BLaER1 treated with 17β-estradiol and CSF1 and Interleukin-3, amounts not matched to agents 10 nM and 100 nM (cell line): ENCODE results near the gene CELF2.

Source experiments
- H3K27ac ChIP-seq, 11 experiments: shearing (Covaris generic); formaldehyde crosslinking; 2 replicates each; pipeline ENCODE4 v1.8.1; 2022
- H3K27me3 ChIP-seq, 11 experiments: shearing (Covaris generic); formaldehyde crosslinking; 2 replicates each; pipeline ENCODE4 v1.8.1; 2022
- H3K36me3 ChIP-seq, 11 experiments: shearing (Covaris generic); formaldehyde crosslinking; 2 replicates each; pipeline ENCODE4 v1.8.1; 2022
- H3K4me1 ChIP-seq, 10 experiments: shearing (Covaris generic); formaldehyde crosslinking; 2 replicates each; pipeline ENCODE4 v1.8.1; 2022
- H3K4me2 ChIP-seq, 11 experiments: shearing (Covaris generic); formaldehyde crosslinking; 2 replicates each; pipeline ENCODE4 v1.8.1; 2022
- H3K4me3 ChIP-seq, 10 experiments: shearing (Covaris generic); formaldehyde crosslinking; 2 replicates each; pipeline ENCODE4 v1.8.1; 2022
- H3K9ac ChIP-seq, 11 experiments: shearing (Covaris generic); formaldehyde crosslinking; 2 replicates each; pipeline ENCODE4 v1.8.1; 2022
- H3K9me3 ChIP-seq, 11 experiments: shearing (Covaris generic); formaldehyde crosslinking; replicated peaks in 1 of 11; 2 replicates each; pipeline ENCODE4 v1.8.1; 2022
- H4K20me1 ChIP-seq, 11 experiments: shearing (Covaris generic); formaldehyde crosslinking; 2 replicates each; pipeline ENCODE4 v1.8.1; 2022
- Cebpa-rat ChIP-seq, 11 experiments: shearing (Covaris generic); IDR thresholded peaks; 2 replicates each; pipeline ENCODE4 v1.8.1; 2022

The CELF2 gene

DNA sequence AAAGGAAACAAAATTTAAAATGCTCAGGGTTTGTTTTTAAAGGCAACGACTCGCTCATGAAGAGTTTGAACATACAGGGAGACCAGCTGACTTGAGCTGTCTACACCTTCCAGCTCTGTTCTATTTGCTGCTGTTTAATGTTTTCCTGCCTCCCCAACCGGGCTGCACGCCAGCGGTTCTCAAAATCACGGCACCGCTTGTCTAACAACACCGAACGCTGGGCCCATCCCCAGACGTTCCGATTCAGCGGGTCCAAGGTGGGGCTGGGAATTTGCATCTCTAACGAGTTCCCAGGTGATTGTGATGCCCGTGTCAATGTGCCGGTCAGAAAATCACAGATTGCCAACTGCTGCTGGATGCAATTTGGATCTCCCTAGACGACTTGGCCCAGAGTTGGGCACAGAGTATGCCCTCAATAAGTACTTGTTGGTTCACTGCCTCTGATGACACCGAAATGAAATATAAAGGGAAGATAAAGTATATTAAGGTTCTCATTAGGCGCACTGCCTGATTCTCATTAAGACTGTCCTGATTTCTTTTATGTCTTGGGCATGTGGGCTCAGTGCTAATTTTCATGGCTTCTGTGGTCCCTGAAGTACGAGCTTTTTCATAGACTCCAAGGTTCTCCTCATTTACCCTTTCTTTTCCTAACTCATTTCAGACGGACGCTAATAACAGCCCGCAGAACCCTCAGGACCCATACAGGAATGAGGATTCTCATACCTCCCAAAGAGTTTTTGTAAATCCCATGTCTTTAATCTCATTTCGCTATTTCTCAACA lies 28.5 kb downstream of the CELF2 start:
- no peaks in the 10 kb centered on the region for H3K4me1 ChIP-seq
- no peak overlapping the region for H3K4me3 ChIP-seq
- no peaks in the 10 kb centered on the region for H3K9me3 ChIP-seq
- H3K27ac ChIP-seq: no peak overlapping the region
- H3K4me2 ChIP-seq: no peak overlapping the region
- TF ChIP-seq Cebpa-rat (IDR thresholded peaks at IDR 0.05): no peak
- no peaks in the 10 kb centered on the region for H3K36me3 ChIP-seq
- no peaks in the 10 kb centered on the region for H3K27me3 ChIP-seq
- H3K9ac ChIP-seq: no peak overlapping the region
- H4K20me1 ChIP-seq: no peaks in the 10 kb centered on the region

DNA sequence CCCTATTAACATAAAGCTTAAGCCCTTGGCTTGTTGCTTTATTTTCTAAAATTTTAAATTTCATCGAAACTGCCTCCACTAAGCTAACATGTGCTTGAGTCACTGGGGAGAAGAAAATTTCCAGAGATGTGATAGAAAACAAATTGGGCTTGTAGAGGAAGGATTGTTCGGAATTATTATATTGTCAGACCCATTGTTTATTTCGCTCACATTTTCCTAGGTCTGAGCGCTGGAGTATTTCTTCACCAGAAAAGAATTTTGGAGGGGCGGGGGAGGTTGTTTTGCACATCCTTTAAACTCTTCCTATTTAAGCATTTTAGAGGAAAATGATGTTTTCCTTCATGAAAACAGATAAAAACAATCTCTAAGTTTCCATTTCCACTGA lies 29.1 kb downstream of the CELF2 start:
- no peak overlapping the region for H3K4me3 ChIP-seq
- H4K20me1 ChIP-seq: no peaks in the 10 kb centered on the region
- H3K4me2 ChIP-seq: no peak overlapping the region
- no peaks in the 10 kb centered on the region for H3K4me1 ChIP-seq
- no peak overlapping the region for H3K9ac ChIP-seq
- H3K27ac ChIP-seq: no peak overlapping the region
- no peaks in the 10 kb centered on the region for H3K36me3 ChIP-seq
- H3K27me3 ChIP-seq: no peaks in the 10 kb centered on the region
- TF ChIP-seq Cebpa-rat (IDR thresholded peaks at IDR 0.05): no peak
- no peaks in the 10 kb centered on the region for H3K9me3 ChIP-seq

DNA sequence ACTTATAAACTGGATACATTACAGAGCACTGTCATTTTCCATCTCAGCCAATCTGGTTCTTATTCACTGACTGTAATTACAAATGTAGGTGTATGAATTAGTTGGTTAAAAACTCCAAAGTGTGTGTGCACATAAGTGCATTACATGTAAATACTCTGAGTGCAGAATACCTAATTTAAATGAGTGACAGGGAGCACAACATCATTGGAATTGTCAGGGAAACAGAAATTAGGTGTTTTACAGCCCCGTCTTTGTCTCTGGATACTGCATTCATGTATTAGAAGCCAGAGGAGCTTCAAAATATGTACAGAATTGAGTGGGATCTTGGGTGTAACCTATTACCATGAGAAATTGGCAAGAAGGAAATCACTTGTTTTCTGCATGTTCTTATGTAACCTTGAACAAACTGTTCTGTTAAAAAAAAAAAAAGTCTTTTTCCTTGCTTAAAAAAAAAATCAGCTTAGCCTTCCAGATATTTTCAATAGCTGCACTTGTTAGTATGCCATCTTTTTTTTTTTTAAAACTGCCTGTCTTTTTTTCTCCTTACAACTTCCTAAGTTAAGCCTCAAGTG lies 31.1 kb downstream of the CELF2 start:
- no peaks in the 10 kb centered on the region for H4K20me1 ChIP-seq
- no peak overlapping the region for H3K9ac ChIP-seq
- no peaks in the 10 kb centered on the region for H3K4me1 ChIP-seq
- no peaks in the 10 kb centered on the region for H3K27me3 ChIP-seq
- H3K4me3 ChIP-seq: no peak overlapping the region
- H3K36me3 ChIP-seq: no peaks in the 10 kb centered on the region
- no peaks in the 10 kb centered on the region for H3K9me3 ChIP-seq
- H3K27ac ChIP-seq: no peak overlapping the region
- no peak overlapping the region for H3K4me2 ChIP-seq
- no peak for TF ChIP-seq Cebpa-rat (IDR thresholded peaks at IDR 0.05)

DNA sequence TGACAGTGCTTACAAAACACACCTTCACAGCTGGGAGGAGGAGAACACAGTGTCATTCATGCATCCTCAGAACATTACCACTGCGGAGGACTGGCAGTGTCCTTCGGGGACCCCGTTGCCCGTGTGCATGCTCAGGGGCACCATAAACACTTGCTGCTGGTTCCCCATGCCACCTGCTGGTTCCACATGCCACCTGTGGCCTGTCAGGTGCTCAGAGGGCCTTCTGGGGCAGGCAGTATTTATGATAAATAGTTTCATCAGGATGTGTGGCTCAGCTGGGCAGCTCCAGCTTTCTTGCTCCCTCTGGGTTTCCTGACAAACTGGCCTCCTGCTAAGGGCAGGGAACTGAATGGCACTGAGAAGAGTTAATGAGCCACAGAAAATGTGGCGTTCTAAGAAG lies 32.1 kb downstream of the CELF2 start:
- Histone ChIP-seq H4K20me1 (no peaks in the 10 kb centered on the region), H3K36me3 (no peaks in the 10 kb centered on the region), H3K9me3 (no peaks in the 10 kb centered on the region), H3K27me3 (no peaks in the 10 kb centered on the region), H3K9ac (no peak overlapping the region), H3K4me2 (no peak overlapping the region), H3K4me3 (no peak overlapping the region), H3K27ac (no peak overlapping the region), H3K4me1 (no peaks in the 10 kb centered on the region)
- TF ChIP-seq Cebpa-rat (IDR thresholded peaks at IDR 0.05): no peak

DNA sequence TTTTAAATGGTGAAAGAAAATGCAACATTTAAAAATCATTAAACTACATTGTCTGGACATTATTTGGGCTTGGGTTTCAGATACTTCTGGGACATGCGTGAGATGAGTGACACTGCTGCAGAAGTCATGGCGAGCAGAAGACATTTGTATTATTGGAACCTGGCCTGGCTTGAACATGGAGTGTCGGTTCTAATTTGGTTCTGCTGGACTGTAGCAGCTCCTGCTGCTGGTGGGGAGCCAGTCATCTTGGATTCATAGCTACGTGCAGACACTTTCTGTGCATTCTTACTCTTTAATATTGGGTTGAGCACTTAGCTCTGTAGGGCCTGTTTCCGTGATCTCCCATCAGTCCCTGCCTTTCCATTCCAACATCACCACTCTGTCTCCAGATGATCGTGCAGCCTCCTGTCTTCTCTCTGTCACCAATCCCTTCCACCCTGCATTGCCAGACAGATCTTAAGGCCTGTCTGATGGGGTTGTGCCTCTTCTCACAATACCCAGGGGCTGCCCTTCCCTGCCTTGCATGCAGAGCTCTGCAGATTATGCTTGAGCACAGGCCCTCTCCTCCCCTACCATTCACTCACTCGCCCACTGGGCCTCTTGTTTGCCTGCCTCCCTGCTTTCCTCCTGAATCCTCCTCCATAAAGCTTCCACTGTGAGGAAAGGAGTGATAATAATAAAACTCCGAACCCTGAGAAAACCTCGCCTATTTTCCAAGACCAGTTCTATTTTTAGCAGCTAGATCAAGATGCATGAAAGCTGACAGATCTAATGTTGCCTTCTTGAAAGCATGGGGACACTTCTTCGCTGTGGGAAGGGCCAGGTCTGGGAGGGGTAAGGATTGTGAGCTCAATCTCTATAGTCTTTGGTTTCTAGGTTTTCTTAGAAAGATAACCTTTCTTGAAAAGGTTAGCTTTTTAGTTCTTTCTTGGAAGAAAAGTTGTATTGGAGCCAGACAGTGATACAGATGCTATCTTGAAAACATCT lies 32.9 kb downstream of the CELF2 start:
- Histone ChIP-seq H3K4me1 (no peaks in the 10 kb centered on the region), H3K27me3 (no peaks in the 10 kb centered on the region)
- TF ChIP-seq Cebpa-rat (IDR thresholded peaks at IDR 0.05): no peak

DNA sequence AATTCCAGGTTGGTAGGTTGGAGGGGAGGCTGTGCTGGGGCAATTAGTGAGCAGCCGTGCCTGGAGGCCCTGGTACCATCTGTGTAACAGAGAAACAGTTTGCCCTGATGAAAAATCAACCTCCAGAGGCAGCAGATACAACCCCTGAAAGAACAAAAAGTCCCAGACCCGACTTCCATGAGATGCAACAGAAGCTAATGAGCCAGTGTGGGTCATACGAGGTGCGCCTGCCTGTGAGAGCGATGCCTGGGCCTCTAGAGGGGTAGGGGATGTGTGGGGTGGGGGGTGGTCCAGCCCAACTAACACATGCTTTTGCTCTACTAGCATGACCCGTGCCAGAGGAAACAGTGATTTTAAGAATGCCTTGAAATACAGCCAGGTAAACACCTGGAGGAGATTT lies 39.3 kb downstream of the CELF2 start:
- Histone ChIP-seq H3K4me2 (no peak overlapping the region), H3K4me1 (peaks cover 0 to 17% (median 0%) of the 10 kb centered on the region in 10 experiments; a peak in 4 of 20 replicates), H3K4me3 (no peak overlapping the region), H4K20me1 (no peaks in the 10 kb centered on the region), H3K27me3 (no peaks in the 10 kb centered on the region), H3K9ac (no peak overlapping the region), H3K36me3 (no peaks in the 10 kb centered on the region), H3K27ac (no peak overlapping the region), H3K9me3 (peaks cover 5 to 10% (median 8%) of the 10 kb centered on the region in 11 experiments; a peak in 15 of 22 replicates)
- no peak for TF ChIP-seq Cebpa-rat (IDR thresholded peaks at IDR 0.05)

More for the DNA sequence above, 32.9 kb downstream of the CELF2 start:
- H3K4me2 ChIP-seq: no peak overlapping the region
- H3K36me3 ChIP-seq: no peaks in the 10 kb centered on the region
- H3K9ac ChIP-seq: no peak overlapping the region
- H4K20me1 ChIP-seq: no peaks in the 10 kb centered on the region
- H3K27ac ChIP-seq: no peak overlapping the region
- H3K4me3 ChIP-seq: no peak overlapping the region
- no peaks in the 10 kb centered on the region for H3K9me3 ChIP-seq

DNA sequence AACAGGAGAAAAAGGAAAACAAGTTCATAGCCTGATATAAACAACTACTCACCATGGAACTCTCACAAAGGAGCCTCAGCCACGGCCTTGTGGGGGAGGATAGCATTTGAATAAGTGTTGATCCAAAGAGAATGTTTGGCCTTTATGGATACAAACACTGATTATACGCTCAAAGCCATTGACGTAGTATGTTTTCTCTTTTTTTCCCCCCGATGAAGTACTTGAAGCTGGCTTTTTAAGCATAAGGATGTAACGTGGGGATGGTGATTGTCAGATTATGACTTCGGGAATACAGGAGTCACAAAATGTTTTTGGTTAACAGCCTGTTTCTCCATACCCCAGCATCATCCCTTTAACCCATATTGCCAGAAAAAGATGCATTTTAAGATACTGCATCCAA lies 39.8 kb downstream of the CELF2 start:
- Histone ChIP-seq H4K20me1 (no peaks in the 10 kb centered on the region), H3K27ac (no peak overlapping the region), H3K4me1 (peaks cover 0 to 17% (median 0%) of the 10 kb centered on the region in 10 experiments; a peak in 4 of 20 replicates), H3K4me2 (no peak overlapping the region; a peak in 1 of 22 replicates), H3K4me3 (no peak overlapping the region), H3K27me3 (no peaks in the 10 kb centered on the region), H3K36me3 (no peaks in the 10 kb centered on the region), H3K9me3 (peaks cover 6 to 15% (median 10%) of the 10 kb centered on the region in 11 experiments; a peak in 15 of 22 replicates), H3K9ac (no peak overlapping the region)
- no peak for TF ChIP-seq Cebpa-rat (IDR thresholded peaks at IDR 0.05)

DNA sequence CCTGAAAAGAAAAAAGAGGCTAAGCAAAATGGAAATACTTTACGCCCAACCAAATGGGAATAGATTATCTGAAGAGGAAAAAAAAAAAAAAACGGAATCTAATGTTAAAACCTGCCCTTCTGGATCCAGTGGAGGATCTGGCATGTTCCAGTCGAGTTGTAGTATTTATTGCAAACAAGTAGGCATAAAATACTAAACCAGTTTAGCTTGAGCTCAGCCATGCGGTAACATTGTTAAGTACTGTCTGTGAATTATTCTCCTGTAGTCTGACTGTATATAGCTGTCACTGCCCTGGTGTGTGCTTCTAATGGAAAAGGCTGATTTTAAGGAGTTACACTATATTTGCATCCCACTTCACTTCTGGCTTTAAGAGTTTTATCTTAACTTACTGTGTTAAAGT lies 40.3 kb downstream of the CELF2 start:
- no peak overlapping the region for H3K9ac ChIP-seq
- H3K4me1 ChIP-seq: peaks cover 0 to 17% (median 0%) of the 10 kb centered on the region in 10 experiments; a peak in 4 of 20 replicates
- H3K27ac ChIP-seq: no peak overlapping the region
- no peaks in the 10 kb centered on the region for H4K20me1 ChIP-seq
- no peak for TF ChIP-seq Cebpa-rat (IDR thresholded peaks at IDR 0.05)
- peaks cover 6 to 15% (median 10%) of the 10 kb centered on the region in 11 experiments; a peak in 15 of 22 replicates for H3K9me3 ChIP-seq
- no peak overlapping the region for H3K4me3 ChIP-seq
- H3K4me2 ChIP-seq: no peak overlapping the region; a peak in 1 of 22 replicates
- no peaks in the 10 kb centered on the region for H3K27me3 ChIP-seq
- no peaks in the 10 kb centered on the region for H3K36me3 ChIP-seq

DNA sequence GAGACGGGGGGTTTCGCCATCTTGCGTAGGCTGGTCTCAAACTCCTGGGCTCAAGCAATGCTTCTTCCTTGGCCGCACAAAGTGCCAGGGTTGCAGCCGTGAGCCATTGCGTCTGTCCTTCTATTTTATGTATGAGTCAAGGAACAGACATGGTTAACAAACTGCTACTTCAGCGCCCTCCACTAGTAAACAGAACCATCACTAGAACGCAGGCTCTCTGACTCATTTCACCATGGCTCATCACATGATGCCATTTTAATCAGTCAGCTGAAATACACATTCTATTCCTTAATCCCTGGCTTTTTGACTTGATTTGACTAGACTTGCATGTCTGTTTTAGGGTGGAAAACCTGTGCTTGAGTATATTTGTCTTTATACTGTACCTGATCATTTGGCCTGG lies 41.3 kb downstream of the CELF2 start:
- peak overlapping the region in 1 of 11 experiments; percentile 28; a peak in 2 of 22 replicates for H3K27ac ChIP-seq
- TF ChIP-seq Cebpa-rat (IDR thresholded peaks at IDR 0.05): no peak

More for the DNA sequence above, 41.3 kb downstream of the CELF2 start:
- Histone ChIP-seq H3K9me3 (peaks cover 6 to 15% (median 10%) of the 10 kb centered on the region in 11 experiments; a peak in 15 of 22 replicates), H3K9ac (no peak overlapping the region), H3K36me3 (no peaks in the 10 kb centered on the region), H3K27me3 (no peaks in the 10 kb centered on the region), H3K4me3 (no peak overlapping the region), H3K4me1 (peaks cover 0 to 17% (median 0%) of the 10 kb centered on the region in 10 experiments; a peak in 4 of 20 replicates), H3K4me2 (peak overlapping the region in 2 of 11 experiments; percentile 43 to 57; a peak in 4 of 22 replicates), H4K20me1 (no peaks in the 10 kb centered on the region)
